ENCODE data around the gene GPHA2.

Gene GPHA2

GRCh38 chr11:64906314-64906635 lies 29.4 kb downstream of the GPHA2 start:
- TF ChIP-seq CTCF (IDR thresholded peaks at IDR 0.05; ENCODE audit: control insufficient read depth, insufficient read depth, low read depth, low read length, missing control alignments), result no peak
- DNase-seq (ENCODE audit: low read depth), result no peak
- no peak overlapping the region for H3K4me3 ChIP-seq (ENCODE audit: control insufficient read depth, low read depth, low read length)

- no peak for TF ChIP-seq CTCF (IDR thresholded peaks at IDR 0.05; ENCODE audit: control insufficient read depth, insufficient read depth, low read depth, low read length, missing control alignments)
- H3K4me3 ChIP-seq (ENCODE audit: control insufficient read depth, low read depth, low read length), result no peak overlapping the region
- no peak for DNase-seq (ENCODE audit: low read depth)
These were observed 30.0 kb downstream of the GPHA2 start for GRCh38 chr11:64905516-64906313.

- no peak for DNase-seq (ENCODE audit: low read depth)
- no peak for TF ChIP-seq CTCF (IDR thresholded peaks at IDR 0.05; ENCODE audit: control insufficient read depth, insufficient read depth, low read depth, low read length, missing control alignments)
- H3K4me3 ChIP-seq (ENCODE audit: control insufficient read depth, low read depth, low read length), result no peak overlapping the region
These were observed 32.3 kb downstream of the GPHA2 start for GRCh38 chr11:64903291-64903833.

GRCh38 chr11:64902102-64902900 lies 33.4 kb downstream of the GPHA2 start:
- H3K4me3 ChIP-seq (ENCODE audit: control insufficient read depth, low read depth, low read length), result no peak overlapping the region
- DNase-seq (ENCODE audit: low read depth), result no peak
- no peak for TF ChIP-seq CTCF (IDR thresholded peaks at IDR 0.05; ENCODE audit: control insufficient read depth, insufficient read depth, low read depth, low read length, missing control alignments)

- DNase-seq (ENCODE audit: low read depth), result no peak
- TF ChIP-seq CTCF (IDR thresholded peaks at IDR 0.05; ENCODE audit: control insufficient read depth, insufficient read depth, low read depth, low read length, missing control alignments), result no peak
- H3K4me3 ChIP-seq (ENCODE audit: control insufficient read depth, low read depth, low read length), result no peak overlapping the region
These were observed 34.9 kb downstream of the GPHA2 start for GRCh38 chr11:64900774-64901173.

GRCh38 chr11:64900263-64900678 lies 35.4 kb downstream of the GPHA2 start:
- no peak for TF ChIP-seq CTCF (IDR thresholded peaks at IDR 0.05; ENCODE audit: control insufficient read depth, insufficient read depth, low read depth, low read length, missing control alignments)
- DNase-seq (ENCODE audit: low read depth), result no peak
- no peak overlapping the region for H3K4me3 ChIP-seq (ENCODE audit: control insufficient read depth, low read depth, low read length)

Data from AG09309 (cell line).